ENCODE data around the gene PLCH1. TPM values are rescaled to one million over a fixed set of nuclear protein-coding genes. Genes with fewer than 3 reads are reported as not detected.

PLCH1 gene
- total and polyA plus RNA-seq, 2 experiments from 2014 or later: 8.1 to 25.3 TPM

DNA sequence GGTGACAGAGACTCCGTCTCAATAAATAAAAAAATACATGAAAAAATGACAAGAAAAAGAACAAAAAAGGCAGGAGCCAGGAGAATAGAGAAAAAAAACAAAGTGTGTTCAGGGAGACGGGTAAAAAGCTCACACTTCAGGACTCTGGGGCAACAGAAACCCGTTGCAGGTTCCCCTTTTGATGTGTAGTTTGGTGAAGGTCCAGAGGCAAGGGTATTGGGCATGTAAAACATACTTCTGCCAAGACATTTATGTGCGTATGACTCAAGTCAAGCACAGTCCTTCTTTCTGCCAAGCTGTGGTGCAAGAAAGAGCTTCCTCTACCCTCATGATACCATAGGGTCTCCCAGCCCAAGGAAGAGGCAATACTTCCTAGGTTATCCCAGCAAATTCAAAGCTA is 418.0 kb downstream of the PLCH1 start (continued):
- TF ChIP-seq EZH2phosphoT487 (IDR thresholded peaks at IDR 0.05; ENCODE audit: unreplicated experiment): no peak
- TF ChIP-seq CREB1 (CRISPR knock-in tag; IDR thresholded peaks at IDR 0.05; ENCODE audit: low read depth): no peak
- TF ChIP-seq JUNB (IDR thresholded peaks at IDR 0.05; ENCODE audit: unreplicated experiment): no peak
- TF ChIP-seq NANOG (IDR thresholded peaks at IDR 0.05; ENCODE audit: borderline replicate concordance): no peak
- no peak for TF ChIP-seq EZH2 (IDR thresholded peaks at IDR 0.05; ENCODE audit: low read depth, unreplicated experiment)

DNA sequence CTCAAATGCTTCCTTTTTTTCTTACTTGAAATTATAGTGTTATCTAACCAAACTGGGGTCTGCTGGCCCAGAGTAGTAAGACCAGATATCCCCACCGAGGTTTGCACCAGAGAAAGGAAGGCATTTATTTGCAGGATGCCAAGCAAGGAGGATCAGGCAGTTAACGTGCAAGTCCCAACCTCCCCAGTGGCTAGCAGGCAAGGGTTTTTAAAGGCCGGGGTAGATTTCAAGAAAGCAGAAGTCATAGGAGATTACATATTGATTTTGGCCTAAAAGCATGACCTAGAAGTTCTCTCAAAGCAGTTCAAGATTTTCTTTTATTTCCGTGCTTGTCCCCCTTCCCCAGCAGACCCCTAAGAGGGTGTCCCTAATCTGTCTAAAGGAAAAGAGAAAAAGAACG is 418.6 kb downstream of the PLCH1 start:
- Histone ChIP-seq H3K27ac (ENCODE audit: low read depth) (no peak overlapping the region), H3K36me3 (ENCODE audit: insufficient read depth) (no peaks in the 10 kb centered on the region), H2AFZ (0 out of 2 replicates have a peak overlapping the region, but pooled peaks have one; percentile 56), H3K79me2 (replicated peaks; ENCODE audit: insufficient read depth) (no peaks in the 10 kb centered on the region), H3K27me3 (ENCODE audit: insufficient read depth) (no peaks in the 10 kb centered on the region), H3F3A (replicated peaks; ENCODE audit: low read depth) (0 out of 2 replicates have a peak, but pooled peaks cover 3% of the 10 kb centered on the region), H3K4me1 (ENCODE audit: insufficient read depth) (peaks cover 5% of the 10 kb centered on the region; the same call in 1 of the 2 replicates), H4K20me1 (replicated peaks; ENCODE audit: insufficient read depth) (no peaks in the 10 kb centered on the region), H3K4me3 (no peak overlapping the region), H3K9me2 (ENCODE audit: insufficient read depth) (no peaks in the 10 kb centered on the region), H3K4me2 (no peak overlapping the region)
- Mint-ChIP-seq H3K4me1 (peaks cover 13% of the 10 kb centered on the region), H3K27ac (no peak overlapping the region), H3K4me3 (no peak overlapping the region), H3K27me3 (ENCODE audit: insufficient read depth, low read depth, poor library complexity) (no peaks in the 10 kb centered on the region), H3K9me3 (no peaks in the 10 kb centered on the region), H3K36me3 (ENCODE audit: low read depth) (no peaks in the 10 kb centered on the region)
- DNase-seq (ENCODE audit: low spot score) (no peak), ATAC-seq (no peak)
- TF ChIP-seq POLR2AphosphoS5 (IDR thresholded peaks at IDR 0.05; ENCODE audit: low read depth): no peak
- TF ChIP-seq ZNF114 (CRISPR knock-in tag; IDR thresholded peaks at IDR 0.05): no peak
- TF ChIP-seq, protein P1, sequence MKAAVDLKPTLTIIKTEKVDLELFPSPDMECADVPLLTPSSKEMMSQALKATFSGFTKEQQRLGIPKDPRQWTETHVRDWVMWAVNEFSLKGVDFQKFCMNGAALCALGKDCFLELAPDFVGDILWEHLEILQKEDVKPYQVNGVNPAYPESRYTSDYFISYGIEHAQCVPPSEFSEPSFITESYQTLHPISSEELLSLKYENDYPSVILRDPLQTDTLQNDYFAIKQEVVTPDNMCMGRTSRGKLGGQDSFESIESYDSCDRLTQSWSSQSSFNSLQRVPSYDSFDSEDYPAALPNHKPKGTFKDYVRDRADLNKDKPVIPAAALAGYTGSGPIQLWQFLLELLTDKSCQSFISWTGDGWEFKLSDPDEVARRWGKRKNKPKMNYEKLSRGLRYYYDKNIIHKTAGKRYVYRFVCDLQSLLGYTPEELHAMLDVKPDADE (IDR thresholded peaks at IDR 0.05): no peak
- no peak for TF ChIP-seq JUNB (IDR thresholded peaks at IDR 0.05; ENCODE audit: unreplicated experiment)
- TF ChIP-seq NANOG (IDR thresholded peaks at IDR 0.05; ENCODE audit: borderline replicate concordance): no peak
- TF ChIP-seq EZH2phosphoT487 (IDR thresholded peaks at IDR 0.05; ENCODE audit: unreplicated experiment): no peak
- no peak for TF ChIP-seq ZNF331 (CRISPR knock-in tag; IDR thresholded peaks at IDR 0.05; ENCODE audit: low read depth)
- TF ChIP-seq EZH2 (IDR thresholded peaks at IDR 0.05; ENCODE audit: low read depth, unreplicated experiment): no peak
- TF ChIP-seq, protein P2, sequence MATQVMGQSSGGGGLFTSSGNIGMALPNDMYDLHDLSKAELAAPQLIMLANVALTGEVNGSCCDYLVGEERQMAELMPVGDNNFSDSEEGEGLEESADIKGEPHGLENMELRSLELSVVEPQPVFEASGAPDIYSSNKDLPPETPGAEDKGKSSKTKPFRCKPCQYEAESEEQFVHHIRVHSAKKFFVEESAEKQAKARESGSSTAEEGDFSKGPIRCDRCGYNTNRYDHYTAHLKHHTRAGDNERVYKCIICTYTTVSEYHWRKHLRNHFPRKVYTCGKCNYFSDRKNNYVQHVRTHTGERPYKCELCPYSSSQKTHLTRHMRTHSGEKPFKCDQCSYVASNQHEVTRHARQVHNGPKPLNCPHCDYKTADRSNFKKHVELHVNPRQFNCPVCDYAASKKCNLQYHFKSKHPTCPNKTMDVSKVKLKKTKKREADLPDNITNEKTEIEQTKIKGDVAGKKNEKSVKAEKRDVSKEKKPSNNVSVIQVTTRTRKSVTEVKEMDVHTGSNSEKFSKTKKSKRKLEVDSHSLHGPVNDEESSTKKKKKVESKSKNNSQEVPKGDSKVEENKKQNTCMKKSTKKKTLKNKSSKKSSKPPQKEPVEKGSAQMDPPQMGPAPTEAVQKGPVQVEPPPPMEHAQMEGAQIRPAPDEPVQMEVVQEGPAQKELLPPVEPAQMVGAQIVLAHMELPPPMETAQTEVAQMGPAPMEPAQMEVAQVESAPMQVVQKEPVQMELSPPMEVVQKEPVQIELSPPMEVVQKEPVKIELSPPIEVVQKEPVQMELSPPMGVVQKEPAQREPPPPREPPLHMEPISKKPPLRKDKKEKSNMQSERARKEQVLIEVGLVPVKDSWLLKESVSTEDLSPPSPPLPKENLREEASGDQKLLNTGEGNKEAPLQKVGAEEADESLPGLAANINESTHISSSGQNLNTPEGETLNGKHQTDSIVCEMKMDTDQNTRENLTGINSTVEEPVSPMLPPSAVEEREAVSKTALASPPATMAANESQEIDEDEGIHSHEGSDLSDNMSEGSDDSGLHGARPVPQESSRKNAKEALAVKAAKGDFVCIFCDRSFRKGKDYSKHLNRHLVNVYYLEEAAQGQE (IDR thresholded peaks at IDR 0.05; ENCODE audit: unreplicated experiment): no peak
- TF ChIP-seq, protein P3, sequence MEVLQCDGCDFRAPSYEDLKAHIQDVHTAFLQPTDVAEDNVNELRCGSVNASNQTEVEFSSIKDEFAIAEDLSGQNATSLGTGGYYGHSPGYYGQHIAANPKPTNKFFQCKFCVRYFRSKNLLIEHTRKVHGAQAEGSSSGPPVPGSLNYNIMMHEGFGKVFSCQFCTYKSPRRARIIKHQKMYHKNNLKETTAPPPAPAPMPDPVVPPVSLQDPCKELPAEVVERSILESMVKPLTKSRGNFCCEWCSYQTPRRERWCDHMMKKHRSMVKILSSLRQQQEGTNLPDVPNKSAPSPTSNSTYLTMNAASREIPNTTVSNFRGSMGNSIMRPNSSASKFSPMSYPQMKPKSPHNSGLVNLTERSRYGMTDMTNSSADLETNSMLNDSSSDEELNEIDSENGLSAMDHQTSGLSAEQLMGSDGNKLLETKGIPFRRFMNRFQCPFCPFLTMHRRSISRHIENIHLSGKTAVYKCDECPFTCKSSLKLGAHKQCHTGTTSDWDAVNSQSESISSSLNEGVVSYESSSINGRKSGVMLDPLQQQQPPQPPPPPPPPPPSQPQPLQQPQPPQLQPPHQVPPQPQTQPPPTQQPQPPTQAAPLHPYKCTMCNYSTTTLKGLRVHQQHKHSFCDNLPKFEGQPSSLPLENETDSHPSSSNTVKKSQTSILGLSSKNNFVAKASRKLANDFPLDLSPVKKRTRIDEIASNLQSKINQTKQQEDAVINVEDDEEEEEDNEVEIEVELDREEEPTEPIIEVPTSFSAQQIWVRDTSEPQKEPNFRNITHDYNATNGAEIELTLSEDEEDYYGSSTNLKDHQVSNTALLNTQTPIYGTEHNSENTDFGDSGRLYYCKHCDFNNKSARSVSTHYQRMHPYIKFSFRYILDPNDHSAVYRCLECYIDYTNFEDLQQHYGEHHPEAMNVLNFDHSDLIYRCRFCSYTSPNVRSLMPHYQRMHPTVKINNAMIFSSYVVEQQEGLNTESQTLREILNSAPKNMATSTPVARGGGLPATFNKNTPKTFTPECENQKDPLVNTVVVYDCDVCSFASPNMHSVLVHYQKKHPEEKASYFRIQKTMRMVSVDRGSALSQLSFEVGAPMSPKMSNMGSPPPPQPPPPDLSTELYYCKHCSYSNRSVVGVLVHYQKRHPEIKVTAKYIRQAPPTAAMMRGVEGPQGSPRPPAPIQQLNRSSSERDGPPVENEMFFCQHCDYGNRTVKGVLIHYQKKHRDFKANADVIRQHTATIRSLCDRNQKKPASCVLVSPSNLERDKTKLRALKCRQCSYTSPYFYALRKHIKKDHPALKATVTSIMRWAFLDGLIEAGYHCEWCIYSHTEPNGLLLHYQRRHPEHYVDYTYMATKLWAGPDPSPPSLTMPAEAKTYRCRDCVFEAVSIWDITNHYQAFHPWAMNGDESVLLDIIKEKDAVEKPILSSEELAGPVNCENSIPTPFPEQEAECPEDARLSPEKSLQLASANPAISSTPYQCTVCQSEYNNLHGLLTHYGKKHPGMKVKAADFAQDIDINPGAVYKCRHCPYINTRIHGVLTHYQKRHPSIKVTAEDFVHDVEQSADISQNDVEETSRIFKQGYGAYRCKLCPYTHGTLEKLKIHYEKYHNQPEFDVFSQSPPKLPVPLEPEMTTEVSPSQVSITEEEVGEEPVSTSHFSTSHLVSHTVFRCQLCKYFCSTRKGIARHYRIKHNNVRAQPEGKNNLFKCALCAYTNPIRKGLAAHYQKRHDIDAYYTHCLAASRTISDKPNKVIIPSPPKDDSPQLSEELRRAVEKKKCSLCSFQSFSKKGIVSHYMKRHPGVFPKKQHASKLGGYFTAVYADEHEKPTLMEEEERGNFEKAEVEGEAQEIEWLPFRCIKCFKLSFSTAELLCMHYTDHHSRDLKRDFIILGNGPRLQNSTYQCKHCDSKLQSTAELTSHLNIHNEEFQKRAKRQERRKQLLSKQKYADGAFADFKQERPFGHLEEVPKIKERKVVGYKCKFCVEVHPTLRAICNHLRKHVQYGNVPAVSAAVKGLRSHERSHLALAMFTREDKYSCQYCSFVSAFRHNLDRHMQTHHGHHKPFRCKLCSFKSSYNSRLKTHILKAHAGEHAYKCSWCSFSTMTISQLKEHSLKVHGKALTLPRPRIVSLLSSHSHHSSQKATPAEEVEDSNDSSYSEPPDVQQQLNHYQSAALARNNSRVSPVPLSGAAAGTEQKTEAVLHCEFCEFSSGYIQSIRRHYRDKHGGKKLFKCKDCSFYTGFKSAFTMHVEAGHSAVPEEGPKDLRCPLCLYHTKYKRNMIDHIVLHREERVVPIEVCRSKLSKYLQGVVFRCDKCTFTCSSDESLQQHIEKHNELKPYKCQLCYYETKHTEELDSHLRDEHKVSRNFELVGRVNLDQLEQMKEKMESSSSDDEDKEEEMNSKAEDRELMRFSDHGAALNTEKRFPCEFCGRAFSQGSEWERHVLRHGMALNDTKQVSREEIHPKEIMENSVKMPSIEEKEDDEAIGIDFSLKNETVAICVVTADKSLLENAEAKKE (CRISPR knock-in tag; IDR thresholded peaks at IDR 0.05): no peak
- no peak for TF ChIP-seq CREB1 (CRISPR knock-in tag; IDR thresholded peaks at IDR 0.05; ENCODE audit: low read depth)
- TF ChIP-seq, protein P4, sequence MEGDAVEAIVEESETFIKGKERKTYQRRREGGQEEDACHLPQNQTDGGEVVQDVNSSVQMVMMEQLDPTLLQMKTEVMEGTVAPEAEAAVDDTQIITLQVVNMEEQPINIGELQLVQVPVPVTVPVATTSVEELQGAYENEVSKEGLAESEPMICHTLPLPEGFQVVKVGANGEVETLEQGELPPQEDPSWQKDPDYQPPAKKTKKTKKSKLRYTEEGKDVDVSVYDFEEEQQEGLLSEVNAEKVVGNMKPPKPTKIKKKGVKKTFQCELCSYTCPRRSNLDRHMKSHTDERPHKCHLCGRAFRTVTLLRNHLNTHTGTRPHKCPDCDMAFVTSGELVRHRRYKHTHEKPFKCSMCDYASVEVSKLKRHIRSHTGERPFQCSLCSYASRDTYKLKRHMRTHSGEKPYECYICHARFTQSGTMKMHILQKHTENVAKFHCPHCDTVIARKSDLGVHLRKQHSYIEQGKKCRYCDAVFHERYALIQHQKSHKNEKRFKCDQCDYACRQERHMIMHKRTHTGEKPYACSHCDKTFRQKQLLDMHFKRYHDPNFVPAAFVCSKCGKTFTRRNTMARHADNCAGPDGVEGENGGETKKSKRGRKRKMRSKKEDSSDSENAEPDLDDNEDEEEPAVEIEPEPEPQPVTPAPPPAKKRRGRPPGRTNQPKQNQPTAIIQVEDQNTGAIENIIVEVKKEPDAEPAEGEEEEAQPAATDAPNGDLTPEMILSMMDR (conservative IDR thresholded peaks at IDR 0.05; ENCODE audit: low read depth in 2 of 2): no peak
